Glutamatergic neuron (in vitro differentiated cells): ENCODE results near the gene TIMM44. TPM values are rescaled to one million over a fixed set of nuclear protein-coding genes. Genes with fewer than 3 reads are reported as not detected.
A peak's percentile ranks its signal among the peaks of the same experiment; 100 is the strongest.

Experiments used
- DNase-seq: peaks from one replicate; pipeline ENCODE4 v3.0.0; 2022
- H3K27ac Mint-ChIP-seq: one replicate; pipeline ENCODE4 v1.8.0; 2020; ENCODE audit warnings: mild to moderate bottlenecking, mixed read lengths, inconsistent platforms; ENCODE audit not compliant: unreplicated experiment
- H3K27me3 Mint-ChIP-seq: one replicate; pipeline ENCODE4 v1.8.0; 2020; ENCODE audit warnings: mild to moderate bottlenecking, moderate library complexity, mixed read lengths, inconsistent platforms; ENCODE audit not compliant: unreplicated experiment
- H3K36me3 Mint-ChIP-seq: one replicate; pipeline ENCODE4 v1.8.0; 2020; ENCODE audit warnings: mild to moderate bottlenecking, mixed read lengths, inconsistent platforms; ENCODE audit not compliant: unreplicated experiment
- H3K4me1 Mint-ChIP-seq: one replicate; pipeline ENCODE4 v1.8.0; 2020; ENCODE audit warnings: mild to moderate bottlenecking, low read depth, mixed read lengths, inconsistent platforms; ENCODE audit not compliant: unreplicated experiment
- H3K4me3 Mint-ChIP-seq: one replicate; pipeline ENCODE4 v1.8.0; 2020; ENCODE audit warnings: mild to moderate bottlenecking, mixed read lengths, inconsistent platforms; ENCODE audit not compliant: unreplicated experiment
- H3K9me3 Mint-ChIP-seq: one replicate; pipeline ENCODE4 v1.8.0; 2020; ENCODE audit warnings: mild to moderate bottlenecking, moderate library complexity, mixed read lengths, inconsistent platforms; ENCODE audit not compliant: unreplicated experiment
- total RNA-seq: library from RNA; stranded (reverse); fragmentation: NEBNext Ultra II Directional; extraction: Animal tissue kit (Norgen Biotek cat#: 25700); gene quantifications from one replicate; pipeline ENCODE4 v1.2.1, GENCODE V29; 2021; ENCODE audit not compliant: unreplicated experiment
- TF ChIP-seq, protein P1 (sequence below): fragments of 200-600 bp; sonication (generic); IDR thresholded peaks from one replicate; pipeline ENCODE4 v1.5.0; 2021; ENCODE audit not compliant: partially characterized antibody, unreplicated experiment

Gene TIMM44
- total RNA-seq, 1 donor from 2014 or later: 109 TPM

DNA sequence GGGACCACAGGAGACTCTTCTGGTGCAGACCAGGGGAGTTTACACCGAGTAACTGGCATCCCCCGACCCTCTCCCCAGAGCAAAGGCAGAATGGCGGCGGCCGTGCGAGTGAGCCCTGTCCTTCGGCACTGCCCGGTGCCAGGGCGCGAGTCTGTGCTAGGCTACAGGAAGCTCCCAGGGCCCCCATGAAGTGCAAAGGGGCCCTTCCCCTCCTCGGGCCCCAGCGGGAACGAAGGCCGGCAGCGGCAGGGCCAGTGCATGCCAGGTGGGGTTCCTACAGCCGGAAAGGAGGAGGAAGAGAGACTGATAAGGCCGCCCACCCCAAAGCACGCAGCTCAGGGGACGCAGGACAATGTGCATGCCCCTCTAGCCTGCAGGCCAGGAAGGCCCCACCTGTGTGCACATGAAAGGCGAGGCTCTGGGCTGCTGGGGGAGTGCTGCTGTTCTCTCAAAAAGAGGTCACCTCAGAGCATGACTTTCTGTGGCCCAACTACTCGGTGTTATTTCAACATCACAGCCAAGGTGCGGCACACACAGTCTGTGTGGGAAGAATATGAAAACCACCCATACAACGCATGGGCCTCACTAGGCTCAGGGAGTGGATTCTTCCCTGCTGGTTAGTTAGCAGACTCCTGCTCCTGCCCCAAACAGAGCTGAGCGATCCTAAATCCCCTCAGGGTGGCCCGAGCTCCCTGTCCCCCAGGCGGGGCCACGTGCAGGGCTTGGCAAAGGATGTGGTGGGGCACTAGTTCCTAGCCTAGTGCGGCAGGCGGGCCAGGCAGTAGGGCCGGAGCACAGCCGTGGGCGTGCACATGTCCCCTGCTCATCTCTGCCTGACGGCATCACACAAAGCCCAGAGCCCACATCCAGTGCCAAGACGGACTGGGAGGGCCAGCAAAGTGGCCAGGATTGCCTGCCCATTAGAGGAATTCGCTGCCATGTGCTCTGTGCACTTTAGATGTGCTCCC is 28.4 kb upstream of the TIMM44 start:
- Mint-ChIP-seq H3K27ac (no peak overlapping the region), H3K36me3 (peaks cover 5% of the 10 kb centered on the region), H3K4me3 (no peak overlapping the region), H3K4me1 (peaks cover 17% of the 10 kb centered on the region), H3K27me3 (peaks cover 18% of the 10 kb centered on the region), H3K9me3 (peaks cover 13% of the 10 kb centered on the region)
- TF ChIP-seq, protein P1, sequence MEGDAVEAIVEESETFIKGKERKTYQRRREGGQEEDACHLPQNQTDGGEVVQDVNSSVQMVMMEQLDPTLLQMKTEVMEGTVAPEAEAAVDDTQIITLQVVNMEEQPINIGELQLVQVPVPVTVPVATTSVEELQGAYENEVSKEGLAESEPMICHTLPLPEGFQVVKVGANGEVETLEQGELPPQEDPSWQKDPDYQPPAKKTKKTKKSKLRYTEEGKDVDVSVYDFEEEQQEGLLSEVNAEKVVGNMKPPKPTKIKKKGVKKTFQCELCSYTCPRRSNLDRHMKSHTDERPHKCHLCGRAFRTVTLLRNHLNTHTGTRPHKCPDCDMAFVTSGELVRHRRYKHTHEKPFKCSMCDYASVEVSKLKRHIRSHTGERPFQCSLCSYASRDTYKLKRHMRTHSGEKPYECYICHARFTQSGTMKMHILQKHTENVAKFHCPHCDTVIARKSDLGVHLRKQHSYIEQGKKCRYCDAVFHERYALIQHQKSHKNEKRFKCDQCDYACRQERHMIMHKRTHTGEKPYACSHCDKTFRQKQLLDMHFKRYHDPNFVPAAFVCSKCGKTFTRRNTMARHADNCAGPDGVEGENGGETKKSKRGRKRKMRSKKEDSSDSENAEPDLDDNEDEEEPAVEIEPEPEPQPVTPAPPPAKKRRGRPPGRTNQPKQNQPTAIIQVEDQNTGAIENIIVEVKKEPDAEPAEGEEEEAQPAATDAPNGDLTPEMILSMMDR: no peak
- DNase-seq: peak; percentile 20

DNA sequence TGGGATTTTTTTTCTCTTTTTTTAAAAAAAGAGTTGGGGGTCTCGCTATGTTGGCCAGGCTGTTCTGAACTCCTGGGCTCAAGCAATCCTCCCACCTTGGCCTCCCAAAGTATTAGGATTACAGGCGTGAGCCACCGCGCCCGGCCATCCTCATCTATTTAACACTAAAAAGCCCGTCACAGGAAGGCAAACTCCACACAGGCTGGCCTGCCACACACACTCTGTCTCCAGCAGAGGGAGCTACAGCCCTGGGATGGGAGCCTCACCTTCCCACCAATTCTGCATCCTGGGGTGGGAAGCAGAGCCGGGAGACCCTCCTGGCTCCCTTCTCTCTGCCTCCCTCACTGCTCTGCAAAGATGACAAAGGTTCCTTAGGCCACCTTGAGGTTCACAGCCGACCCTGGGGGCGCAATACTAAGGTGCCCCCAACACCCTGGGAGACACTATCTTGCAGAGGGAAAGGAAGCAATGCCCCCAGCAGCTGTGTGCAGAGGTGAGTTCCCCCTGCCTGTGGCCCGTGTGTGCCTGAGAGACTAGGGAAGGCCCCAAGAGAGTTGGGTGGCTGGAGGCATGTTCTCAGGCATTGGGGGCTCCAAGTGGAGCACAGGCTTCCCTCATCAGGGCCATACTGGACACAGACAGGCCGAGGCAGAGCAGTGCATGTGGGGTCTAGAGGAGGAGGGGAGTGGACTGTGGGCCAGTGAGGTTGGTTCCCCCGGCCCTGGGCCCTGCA is 27.4 kb upstream of the TIMM44 start:
- TF ChIP-seq, protein P1: peak; percentile 83
- DNase-seq: peak; percentile 82
- Mint-ChIP-seq H3K27me3 (peaks cover 18% of the 10 kb centered on the region), H3K9me3 (peaks cover 13% of the 10 kb centered on the region), H3K27ac (peak overlapping the region; percentile 89), H3K36me3 (peaks cover 5% of the 10 kb centered on the region), H3K4me3 (no peak overlapping the region), H3K4me1 (peaks cover 17% of the 10 kb centered on the region)

DNA sequence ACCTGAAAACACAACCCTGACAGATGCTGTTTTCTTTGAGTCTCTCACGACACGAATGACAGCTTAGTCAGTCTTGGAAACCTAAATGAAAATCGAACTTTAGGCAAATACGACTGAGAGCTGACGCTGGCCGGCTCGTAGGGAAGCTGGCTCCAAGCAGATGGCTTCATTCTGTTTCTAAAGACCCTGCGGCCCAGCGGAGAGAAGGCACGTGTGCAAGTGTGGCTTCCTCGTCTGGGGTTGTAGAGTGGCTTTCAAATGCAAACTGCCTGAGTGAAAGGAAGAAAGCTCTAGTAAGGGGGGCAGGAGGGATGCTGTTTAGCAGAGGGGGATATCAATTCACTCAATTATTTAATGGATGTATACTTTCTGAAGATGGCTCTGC is 26.1 kb upstream of the TIMM44 start:
- DNase-seq: peak; percentile 68
- H3K27me3 Mint-ChIP-seq: peaks cover 21% of the 10 kb centered on the region
- H3K4me3 Mint-ChIP-seq: peak overlapping the region; percentile 71
- peaks cover 13% of the 10 kb centered on the region for H3K9me3 Mint-ChIP-seq
- H3K36me3 Mint-ChIP-seq: peaks cover 5% of the 10 kb centered on the region
- H3K27ac Mint-ChIP-seq: peak overlapping the region; percentile 99
- TF ChIP-seq, protein P1: no peak
- H3K4me1 Mint-ChIP-seq: peaks cover 17% of the 10 kb centered on the region

DNA sequence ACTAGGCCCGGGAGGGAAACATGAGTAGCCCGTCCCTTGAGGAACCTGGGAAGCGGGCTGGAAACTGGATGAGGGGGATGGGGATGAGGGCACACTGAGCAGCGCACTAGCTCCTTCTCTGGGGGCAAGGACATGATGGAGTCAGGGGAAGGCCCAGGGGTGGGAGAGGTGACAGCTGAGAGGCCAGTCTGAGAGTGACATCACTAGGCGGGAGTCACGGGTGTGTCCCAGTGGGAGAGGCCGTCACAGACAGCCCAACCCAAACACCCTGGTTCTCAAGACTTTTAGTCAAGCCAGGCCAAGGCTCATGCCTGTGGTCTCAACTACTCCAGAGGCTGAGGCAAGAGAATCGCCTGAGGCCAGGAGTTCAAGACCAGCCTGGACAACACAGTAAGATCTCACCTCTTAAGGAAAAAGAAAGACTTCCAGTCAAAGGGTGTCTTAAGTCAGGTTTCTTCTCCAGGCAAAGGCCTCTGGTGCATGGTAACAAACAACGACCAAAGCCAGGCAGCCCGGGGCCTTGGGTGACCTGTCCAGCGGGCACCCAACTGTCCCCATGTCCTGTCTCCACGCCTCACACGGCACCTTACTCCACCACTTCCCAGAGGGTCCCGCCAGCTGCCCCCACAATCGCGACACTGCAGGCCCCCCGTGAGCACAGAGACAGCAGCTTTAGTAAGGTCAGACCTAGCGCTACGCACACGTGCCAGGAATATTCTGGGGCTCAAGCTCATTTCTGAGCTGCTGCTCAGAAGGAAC is 25.5 kb upstream of the TIMM44 start:
- peaks cover 5% of the 10 kb centered on the region for H3K36me3 Mint-ChIP-seq
- TF ChIP-seq, protein P1: no peak
- H3K4me1 Mint-ChIP-seq: peaks cover 17% of the 10 kb centered on the region
- H3K27ac Mint-ChIP-seq: peak overlapping the region; percentile 99
- peaks cover 14% of the 10 kb centered on the region for H3K9me3 Mint-ChIP-seq
- peaks cover 18% of the 10 kb centered on the region for H3K27me3 Mint-ChIP-seq
- H3K4me3 Mint-ChIP-seq: peak overlapping the region; percentile 71
- no peak for DNase-seq
